GM12801 (cell line): ENCODE data around the gene ITPR1.

Source experiments
- TF ChIP-seq, protein P1 (sequence below): IDR thresholded peaks from one replicate; pipeline ENCODE4 v1.5.1; 2011; ENCODE audit warnings: control low read depth; ENCODE audit not compliant: insufficient read length; ENCODE audit errors: extremely low read depth

ITPR1 gene

DNA sequence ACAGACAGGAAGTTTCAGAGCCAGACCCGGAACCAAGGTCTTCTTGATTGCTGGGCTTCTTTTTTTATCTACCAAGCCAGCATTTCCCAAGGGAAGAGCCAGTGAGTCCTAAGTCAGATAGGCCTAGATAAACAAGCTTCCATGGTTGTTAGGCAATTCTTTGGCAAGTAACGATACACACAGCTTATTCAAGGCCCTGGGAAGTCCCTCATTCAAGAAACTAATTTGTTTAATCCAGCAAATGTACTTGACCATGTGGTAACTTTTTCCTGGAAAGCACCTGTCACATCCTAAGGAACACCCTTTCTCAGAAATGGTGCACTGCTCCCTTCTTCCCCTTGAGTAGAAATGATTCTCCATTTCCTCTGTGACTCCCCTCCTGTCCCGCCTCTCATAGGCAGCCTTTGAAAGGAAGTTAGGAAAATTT, 209.9 kb downstream of the ITPR1 start:
- TF ChIP-seq, protein P1, sequence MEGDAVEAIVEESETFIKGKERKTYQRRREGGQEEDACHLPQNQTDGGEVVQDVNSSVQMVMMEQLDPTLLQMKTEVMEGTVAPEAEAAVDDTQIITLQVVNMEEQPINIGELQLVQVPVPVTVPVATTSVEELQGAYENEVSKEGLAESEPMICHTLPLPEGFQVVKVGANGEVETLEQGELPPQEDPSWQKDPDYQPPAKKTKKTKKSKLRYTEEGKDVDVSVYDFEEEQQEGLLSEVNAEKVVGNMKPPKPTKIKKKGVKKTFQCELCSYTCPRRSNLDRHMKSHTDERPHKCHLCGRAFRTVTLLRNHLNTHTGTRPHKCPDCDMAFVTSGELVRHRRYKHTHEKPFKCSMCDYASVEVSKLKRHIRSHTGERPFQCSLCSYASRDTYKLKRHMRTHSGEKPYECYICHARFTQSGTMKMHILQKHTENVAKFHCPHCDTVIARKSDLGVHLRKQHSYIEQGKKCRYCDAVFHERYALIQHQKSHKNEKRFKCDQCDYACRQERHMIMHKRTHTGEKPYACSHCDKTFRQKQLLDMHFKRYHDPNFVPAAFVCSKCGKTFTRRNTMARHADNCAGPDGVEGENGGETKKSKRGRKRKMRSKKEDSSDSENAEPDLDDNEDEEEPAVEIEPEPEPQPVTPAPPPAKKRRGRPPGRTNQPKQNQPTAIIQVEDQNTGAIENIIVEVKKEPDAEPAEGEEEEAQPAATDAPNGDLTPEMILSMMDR: no peak

DNA sequence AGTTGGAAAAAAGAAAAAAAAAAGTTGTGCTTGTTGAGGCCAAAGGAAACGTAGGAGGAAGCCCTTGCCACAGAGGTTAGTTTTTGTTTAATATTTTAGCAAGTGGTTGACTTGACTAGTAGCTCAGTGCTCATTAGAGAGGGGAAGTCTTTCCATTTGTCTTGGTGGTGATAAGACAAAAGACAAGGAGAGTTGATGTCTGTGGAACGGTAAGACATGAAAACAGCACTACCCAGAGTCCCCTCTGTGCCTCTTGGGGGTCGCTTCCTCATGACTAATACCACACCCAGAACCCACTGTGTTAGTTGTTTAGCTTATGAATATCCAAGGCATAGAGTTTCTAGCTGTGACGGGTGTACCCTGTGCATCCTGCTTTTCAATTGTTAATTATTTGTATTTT, 211.4 kb downstream of the ITPR1 start:
- TF ChIP-seq, protein P1: no peak

DNA sequence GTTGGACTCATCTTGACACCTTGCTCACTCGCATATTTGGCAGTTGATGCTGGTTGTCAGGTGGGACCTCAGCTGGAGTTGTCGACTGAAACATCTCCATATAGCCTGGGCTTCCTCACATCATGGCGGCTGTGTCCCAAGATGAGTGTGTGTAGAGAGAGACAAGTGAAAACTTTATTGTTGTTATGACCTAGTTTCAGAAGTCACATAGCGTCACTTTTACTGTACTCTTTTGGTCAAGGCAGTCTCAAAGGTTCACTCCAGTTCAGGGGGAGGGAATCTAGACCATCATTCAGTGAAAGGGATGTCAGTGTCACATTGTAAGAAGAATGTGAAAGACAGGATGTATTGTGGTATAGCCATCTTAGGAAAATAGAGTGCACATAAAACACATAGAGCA, 214.2 kb downstream of the ITPR1 start:
- TF ChIP-seq, protein P1: no peak

DNA sequence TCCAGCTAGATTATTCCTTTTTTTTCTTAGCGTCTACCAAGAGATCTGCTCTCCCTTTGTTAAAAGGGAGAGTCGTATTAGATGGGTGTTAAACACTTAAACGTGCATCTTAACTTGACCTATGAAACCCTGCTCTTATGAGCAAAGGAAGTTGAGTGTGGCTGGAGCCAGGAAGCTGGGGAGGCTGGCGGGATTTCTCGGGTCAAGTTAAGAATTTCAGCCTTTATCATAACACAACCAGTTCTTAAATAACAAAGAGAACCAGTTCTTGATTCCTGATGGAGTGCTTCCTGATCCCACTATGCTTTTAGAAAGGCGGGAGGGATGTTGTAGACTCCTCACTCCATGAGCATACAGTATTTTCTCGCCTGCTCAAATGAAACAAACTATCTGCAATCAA, 215.1 kb downstream of the ITPR1 start:
- TF ChIP-seq, protein P1: no peak

DNA sequence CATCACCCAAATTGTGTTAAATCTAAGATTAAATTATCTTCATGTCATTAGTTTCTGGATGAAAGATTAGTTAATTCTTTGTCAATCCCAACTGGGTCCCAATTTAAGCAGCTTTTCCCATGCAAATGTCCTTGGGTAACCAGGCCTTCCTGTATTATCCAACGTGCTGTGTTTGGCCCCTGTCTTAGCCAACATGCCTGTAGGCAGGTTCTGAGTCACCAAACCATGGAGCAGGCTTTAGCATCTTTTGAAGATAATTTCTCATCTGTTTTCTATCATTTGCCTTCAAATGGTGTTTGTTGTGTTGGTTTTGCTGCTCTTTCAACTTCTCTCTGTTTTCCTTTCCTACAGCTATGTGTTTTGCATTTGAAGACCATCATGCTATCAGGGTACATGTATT, 216.2 kb downstream of the ITPR1 start:
- TF ChIP-seq, protein P1: no peak

DNA sequence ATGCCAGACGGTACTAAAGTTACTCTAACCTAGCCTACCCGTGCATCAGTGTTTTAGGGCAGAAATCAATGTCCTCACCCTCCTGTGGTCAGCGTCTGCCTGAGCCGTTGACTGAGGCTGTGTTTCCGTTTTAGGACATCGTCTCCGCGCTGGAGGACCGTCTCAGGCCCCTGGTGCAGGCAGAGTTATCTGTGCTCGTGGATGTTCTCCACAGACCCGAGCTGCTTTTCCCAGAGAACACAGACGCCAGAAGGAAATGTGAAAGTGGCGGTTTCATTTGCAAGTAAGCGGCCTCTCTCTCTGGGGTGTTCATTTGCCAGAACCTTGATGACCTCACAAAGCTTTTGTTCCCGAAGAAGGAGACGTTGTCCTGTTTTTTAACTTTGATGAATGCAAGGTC, 217.0 kb downstream of the ITPR1 start:
- TF ChIP-seq, protein P1: no peak

DNA sequence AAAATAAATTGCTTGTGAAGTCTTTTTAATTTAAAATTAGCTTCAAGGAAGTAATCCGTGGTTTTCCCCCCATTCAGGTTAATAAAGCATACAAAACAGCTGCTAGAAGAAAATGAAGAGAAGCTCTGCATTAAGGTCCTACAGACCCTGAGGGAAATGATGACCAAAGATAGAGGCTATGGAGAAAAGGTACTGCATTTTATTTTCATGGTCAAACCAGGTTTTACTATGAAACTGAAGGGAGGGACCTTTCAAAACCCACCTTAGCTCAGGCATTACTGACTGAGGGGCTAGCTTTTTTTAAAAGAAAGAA, 218.5 kb downstream of the ITPR1 start:
- TF ChIP-seq, protein P1: no peak

DNA sequence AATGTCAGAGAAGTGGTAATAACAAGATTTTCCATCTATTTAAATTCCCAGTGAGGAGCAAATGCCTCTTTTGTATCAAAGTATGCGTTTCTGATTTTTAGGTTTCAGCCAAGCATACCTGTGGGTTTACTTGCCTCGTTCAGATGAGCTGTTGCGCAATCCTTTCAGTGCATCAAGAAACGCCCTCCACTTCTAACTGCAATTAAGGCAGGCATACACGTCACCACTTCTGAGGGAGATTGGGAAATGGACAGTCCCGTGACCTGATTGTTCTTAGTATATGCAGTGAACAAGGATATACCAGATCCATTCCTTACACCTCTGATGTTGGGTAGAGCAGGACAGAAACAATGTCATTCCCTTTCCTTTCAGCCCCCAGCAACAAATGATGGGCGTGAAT, 219.0 kb downstream of the ITPR1 start:
- TF ChIP-seq, protein P1: no peak
